GM19025 (cell line): Measurements from ENCODE around the gene KCNG2.
"Not testable (repeated sequence)": the region's sequence is repeated elsewhere in the genome, so short reads cannot be mapped to it uniquely, and the experiment has no call there.

Experiments used
- ATAC-seq: cut with Tn5 transposase; IDR thresholded peaks from one replicate; pipeline ENCODE4 v1.9.1; 2021; ENCODE audit warnings: mild to moderate bottlenecking, low read depth, moderate library complexity; ENCODE audit not compliant: unreplicated experiment

Gene KCNG2

GRCh38 chr18:79866889-79867574, 69.3 kb downstream of the KCNG2 start:
- no peak for ATAC-seq

DNA sequence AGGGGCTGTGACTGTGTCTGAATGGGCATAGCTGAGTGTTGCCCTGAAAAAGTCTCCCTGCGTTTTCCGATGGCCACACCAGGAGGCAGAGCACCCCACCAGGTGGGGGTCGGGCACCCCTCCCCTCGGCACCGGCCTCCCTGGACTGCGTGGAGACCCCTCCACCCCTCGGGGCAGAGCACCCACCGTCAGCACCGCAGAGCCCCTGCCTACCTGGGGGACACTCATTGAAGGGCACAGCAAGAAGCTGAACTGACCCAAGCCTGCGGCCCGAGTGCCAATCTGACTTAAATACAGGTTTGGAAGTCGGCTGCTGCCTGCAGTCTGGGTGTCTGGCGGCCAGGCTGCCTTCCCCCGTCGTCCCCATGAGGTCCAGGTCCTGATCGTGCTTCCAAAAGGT, 69.9 kb downstream of the KCNG2 start:
- no peak for ATAC-seq

- ATAC-seq, result no peak
These were observed 70.5 kb downstream of the KCNG2 start for GRCh38 chr18:79868168-79868784.

DNA sequence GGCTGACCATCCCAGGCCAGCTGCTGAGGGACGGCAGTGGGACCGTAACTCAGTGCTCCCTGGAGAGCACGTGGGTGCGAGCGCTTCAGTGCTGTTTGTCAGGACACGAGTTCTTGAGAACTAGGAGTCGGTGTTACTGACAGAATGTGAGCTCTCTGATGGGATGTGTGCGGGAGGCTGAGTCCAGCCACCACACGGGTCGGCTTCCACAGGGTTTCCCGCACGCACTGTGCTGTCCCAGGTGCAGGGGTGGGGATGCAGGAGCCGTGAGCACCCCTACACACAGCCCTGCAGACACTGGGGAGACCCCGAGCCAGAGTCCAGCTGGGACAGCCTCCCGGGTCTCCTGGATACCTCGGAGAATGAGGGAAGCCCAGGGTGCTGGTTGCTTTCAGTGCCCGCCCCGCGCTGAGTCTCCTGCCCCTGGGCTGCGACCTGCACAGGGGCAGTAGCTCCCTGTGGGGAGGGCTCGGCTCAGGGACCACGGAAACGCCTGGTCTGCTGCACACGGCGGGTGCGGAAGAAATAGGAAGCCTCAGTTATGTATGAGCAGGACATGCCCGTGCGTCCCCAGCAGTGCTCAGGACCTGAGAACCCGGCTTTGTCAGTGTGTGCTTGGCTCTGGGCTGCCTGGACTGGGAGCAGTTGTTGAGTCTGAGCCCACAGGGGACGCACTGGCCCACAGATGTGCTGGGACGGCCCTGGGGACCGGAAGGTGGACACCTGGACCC, 71.2 kb downstream of the KCNG2 start:
- ATAC-seq, result no peak

DNA sequence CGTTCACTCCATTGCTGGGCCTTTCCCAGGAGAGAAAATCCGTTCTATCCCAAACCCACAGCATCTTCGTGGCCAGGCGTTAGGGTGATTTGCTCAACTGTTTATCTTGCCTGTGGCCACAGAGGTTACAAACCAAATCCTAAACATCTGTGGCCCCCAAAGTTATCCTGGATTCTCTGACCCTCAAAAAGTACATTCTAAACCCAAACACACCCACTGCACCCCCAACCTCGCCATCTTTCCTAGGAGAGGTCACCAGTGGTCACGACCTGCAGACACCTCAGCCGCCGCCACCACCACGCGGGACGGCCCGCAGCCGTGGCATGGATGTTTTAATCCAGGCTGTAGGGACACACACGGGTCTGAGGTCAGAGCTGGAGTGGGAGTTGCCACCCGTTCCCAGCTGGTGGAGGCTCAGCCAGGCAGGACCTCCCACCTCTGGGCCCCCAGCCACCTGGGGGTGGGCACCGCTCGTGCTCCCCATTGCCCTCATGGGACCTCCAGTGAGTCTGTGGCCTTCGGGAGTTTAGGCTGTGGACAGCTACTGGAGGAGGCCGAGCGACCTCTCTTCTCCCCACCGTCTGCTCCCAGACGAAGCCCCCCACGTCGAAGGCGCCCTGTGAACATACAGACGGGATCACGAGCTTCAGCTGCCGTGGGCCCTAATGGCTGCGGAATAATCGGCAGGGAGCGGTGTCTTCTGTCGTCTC, 72.0 kb downstream of the KCNG2 start:
- ATAC-seq, result no peak

DNA sequence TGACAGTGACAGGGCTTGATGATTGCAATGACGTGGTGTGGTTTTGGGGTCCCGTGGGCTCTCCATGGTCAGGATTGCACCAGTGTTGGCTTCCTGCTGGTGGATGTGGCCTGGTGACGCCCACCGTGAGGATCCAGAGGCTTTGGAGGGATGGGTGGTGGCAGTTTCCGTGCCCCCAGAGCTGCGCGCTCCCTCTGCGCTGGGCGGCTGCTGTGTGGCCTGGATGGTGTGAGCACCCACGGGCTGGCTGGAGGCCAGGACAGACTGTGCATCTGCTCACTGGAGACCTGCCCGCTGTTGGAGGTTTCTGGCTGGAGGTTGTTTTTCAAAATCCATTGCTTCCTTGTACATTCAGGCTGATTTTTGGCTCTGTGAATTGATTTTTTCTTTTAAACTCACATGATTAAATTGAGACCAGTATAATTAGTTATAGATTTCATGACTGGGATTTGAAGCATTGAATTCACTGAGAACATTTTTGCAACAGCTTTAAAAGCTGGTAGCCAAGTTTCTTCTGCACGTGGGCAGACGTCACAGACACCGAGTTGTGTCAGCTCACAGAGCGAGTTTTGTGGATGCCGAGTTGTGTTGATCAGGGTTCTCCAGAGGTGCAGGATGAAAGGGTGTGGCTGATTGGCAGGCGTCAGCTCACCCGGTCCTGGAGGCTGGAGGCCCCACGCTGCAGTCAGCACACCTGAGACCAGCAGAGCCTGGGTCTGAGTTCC, 72.7 kb downstream of the KCNG2 start:
- no peak for ATAC-seq

GRCh38 chr18:79871026-79871390, 73.3 kb downstream of the KCNG2 start:
- no peak for ATAC-seq

GRCh38 chr18:79871481-79872091, 73.8 kb downstream of the KCNG2 start:
- ATAC-seq, result no peak

DNA sequence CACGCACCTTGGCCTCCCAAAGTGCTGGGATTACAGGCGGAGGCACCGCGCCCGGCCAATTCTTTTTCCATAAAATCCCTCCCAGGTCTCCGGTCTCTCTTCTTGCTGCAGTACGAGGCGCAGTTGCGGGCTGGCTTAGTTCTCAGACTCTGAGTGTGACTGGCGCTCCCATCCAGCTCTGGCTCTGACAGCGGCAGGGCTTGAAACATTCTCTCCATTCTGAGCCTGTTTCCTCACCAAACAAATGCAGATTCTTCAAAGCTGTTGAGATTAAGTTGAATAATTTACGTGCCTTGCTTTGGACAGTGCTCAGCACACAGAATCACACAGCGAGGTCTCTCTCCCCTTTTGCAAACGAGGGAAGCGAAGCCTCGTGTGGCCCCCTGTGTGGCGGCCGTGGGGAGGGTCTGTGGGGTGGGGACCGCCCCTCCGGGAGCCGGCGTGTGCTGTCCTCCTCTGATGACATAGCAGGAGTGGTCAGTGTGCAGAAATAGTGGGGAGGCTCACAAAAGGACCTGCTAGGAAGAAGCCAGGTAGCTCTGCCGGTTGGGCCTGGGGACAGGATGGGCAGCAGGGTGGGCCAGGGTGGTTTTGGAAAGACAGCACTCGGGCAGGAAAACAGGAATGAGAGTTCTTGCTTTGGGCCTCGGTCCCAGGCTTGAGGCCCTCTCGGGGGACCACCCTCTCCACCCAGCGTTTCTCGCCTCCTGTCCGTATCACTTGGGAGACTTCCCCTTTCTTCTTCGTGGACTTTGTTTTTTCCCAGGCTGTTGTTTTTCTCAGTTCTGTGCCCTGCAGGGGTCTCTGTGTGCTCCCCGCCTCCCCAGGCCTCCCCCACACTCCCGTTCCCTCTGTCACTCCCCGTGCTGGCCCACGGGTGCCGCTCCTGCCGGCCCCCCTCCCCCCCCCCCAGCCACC, 75.0 kb downstream of the KCNG2 start:
- no peak for ATAC-seq

GRCh38 chr18:79873449-79874110, 75.8 kb downstream of the KCNG2 start:
- no peak for ATAC-seq

- no peak for ATAC-seq
These were observed 77.1 kb downstream of the KCNG2 start for GRCh38 chr18:79874553-79875530.

DNA sequence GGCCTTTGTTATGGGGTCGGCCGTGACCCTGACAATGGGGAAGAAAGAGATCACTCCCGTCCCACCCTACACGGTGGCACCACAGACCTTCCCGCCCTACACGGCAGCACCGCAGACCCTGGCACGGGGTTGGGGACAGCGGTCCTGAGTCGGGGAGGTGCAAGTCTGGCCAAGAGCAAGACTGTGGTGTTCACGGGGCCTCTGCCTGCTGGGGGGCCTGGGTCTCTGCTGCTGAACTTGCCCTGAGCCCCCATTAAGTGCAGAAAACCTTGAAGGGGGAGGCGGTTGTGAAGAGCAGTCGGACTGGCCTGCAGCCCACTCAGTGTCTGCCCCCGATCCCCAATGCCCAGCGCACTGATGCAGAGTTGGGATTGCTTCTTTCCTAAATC, 77.8 kb downstream of the KCNG2 start:
- no peak for ATAC-seq

- ATAC-seq, result no peak
These were observed 78.3 kb downstream of the KCNG2 start for GRCh38 chr18:79875931-79876461.

DNA sequence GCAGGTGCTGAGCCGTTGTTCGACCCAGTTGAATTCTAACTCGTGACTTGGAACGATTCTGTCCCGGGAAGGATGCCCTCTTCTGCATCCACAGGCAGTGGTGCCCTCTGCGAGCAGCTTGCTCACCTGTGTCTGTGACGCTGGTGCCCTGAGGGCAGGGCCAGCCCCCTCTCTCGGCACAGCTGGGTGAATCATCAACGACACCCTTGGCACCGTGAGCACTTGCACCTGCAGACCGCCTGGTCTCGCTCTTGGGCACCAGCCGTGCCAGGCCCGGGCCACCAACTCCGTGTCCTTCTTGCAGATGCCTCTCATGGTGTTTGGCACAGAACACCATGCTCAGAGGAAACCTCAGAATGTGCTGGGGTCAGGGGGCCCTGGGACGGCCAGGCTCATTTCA, 78.8 kb downstream of the KCNG2 start:
- ATAC-seq, result no peak

GRCh38 chr18:79877163-79878091, 79.7 kb downstream of the KCNG2 start:
- ATAC-seq, result no peak

DNA sequence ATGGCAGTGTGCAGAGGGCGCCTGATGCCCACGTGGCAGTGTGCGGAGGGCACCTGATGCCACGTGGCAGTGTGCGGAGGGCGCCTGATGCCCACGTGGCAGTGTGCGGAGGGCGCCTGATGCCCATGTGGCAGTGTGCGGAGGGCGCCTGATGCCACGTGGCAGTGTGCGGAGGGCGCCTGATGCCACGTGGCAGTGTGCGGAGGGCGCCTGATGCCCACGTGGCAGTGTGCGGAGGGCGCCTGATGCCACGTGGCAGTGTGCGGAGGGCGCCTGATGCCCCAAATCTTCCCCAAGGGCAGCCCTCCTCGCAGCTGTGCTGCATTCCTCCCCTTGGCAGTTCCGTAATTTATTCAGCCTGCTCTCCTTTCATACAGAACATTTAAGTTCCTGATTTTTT, 80.5 kb downstream of the KCNG2 start:
- ATAC-seq, result not testable (repeated sequence)
